Uterus (tissue), 4 donors: ENCODE data around the gene SPRR2E. TPM values are rescaled to one million over a fixed set of nuclear protein-coding genes. Genes with fewer than 3 reads are reported as not detected.

Experiments used
- DNase-seq, 2 donors: peaks; one replicate each; pipeline ENCODE4 v3.0.0-alpha.2; 2019 to 2020
- H3K27ac ChIP-seq, 2 donors: fragments of 200-600 bp; sonication (generic); 1 replicate in 1 of 2; 2 replicates in 1 of 2; pipeline ENCODE4 v1.5.1; 2016 to 2018
- H3K27me3 ChIP-seq, 2 donors: fragments of 200-600 bp; sonication (generic); one replicate each; pipeline ENCODE4 v1.5.1; 2018 to 2019; ENCODE audit warnings: control low read depth in 1 of 2
- H3K36me3 ChIP-seq, 2 donors: fragments of 200-600 bp; sonication (generic); one replicate each; pipeline ENCODE4 v1.5.1; 2019; ENCODE audit warnings: control low read depth in 1 of 2
- H3K4me1 ChIP-seq, 2 donors: fragments of 200-600 bp; sonication (generic); one replicate each; pipeline ENCODE4 v1.5.1; 2018 to 2019; ENCODE audit warnings: control low read depth in 1 of 2
- H3K4me3 ChIP-seq, 2 donors: fragments of 200-600 bp; sonication (generic); 1 replicate in 1 of 2; 2 replicates in 1 of 2; pipeline ENCODE4 v1.5.1; 2018 to 2019; ENCODE audit warnings: mild to moderate bottlenecking in 1 of 2
- H3K9me3 ChIP-seq, 2 donors: fragments of 200-600 bp; sonication (generic); one replicate each; pipeline ENCODE4 v1.5.1; 2019; ENCODE audit warnings: control low read depth in 1 of 2
- CTCF ChIP-seq, 4 experiments: fragments of 200-600 bp in 2 of 4; fragments of 450-650 bp in 2 of 4; sonication (generic) in 2 of 4; IDR thresholded peaks; one replicate each; pipeline ENCODE4 v1.5.1; 2016 to 2019; ENCODE audit warnings: antibody characterized with exemption in 4 of 4, mild to moderate bottlenecking in 2 of 4, moderate library complexity in 1 of 4
- POLR2A ChIP-seq, 2 donors: fragments of 450-650 bp; IDR thresholded peaks; one replicate each; pipeline ENCODE4 v1.6.1; 2016; ENCODE audit warnings: antibody characterized with exemption in 2 of 2, mild to moderate bottlenecking in 1 of 2, moderate library complexity in 1 of 2
- intact Hi-C: fragments of 100-400 bp; cut with DNase I; formaldehyde crosslinking; loops from one replicate; pipeline ENCODE4 v1.15.1; 2023; ENCODE audit warnings: low total_unique reads
- total RNA-seq, 4 donors: library from RNA; depleted of rRNA in 3 of 4; stranded (reverse); fragments of >200 nt in 3 of 4; gene quantifications; one replicate each; pipeline versions ENCODE4 v1.1.0 to v1.2.4, GENCODE V29; 2014 to 2023
- donor health status: DM: yes; HTN: yes; CAD: no.

SPRR2E gene
- total RNA-seq, 4 donors from 2014 or later = not detected

DNA sequence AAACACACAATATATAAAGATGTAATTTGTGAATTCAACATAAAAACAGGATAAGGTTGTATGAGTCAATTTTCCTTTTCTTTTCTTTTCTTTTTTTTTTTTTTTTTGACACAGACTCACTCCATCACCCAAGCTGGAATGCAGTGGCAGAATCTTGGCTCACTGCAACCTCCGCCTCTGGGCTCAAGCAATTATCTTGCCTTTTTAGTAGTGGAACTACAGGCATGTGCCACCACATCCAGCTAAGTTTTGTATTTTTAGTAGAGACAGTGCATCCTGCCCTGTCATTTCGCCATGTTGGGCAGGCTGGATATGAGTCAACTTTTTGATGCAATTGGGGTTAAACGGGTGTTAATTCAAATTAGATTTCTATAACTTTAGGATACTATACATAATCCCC lies 12.6 kb downstream of the SPRR2E start:
- H3K27ac ChIP-seq = no peak overlapping the region

GRCh38 chr1:153072806-153073726 lies 21.3 kb downstream of the SPRR2E start:
- DNase-seq = no peak
- no peak overlapping the region for H3K27ac ChIP-seq
- intact Hi-C loops = no loop called here
- TF ChIP-seq CTCF (IDR thresholded peaks at IDR 0.05) = no peak
- TF ChIP-seq POLR2A (IDR thresholded peaks at IDR 0.05) = no peak
- H3K4me1 ChIP-seq = no peaks in the 10 kb centered on the region
- no peak overlapping the region for H3K4me3 ChIP-seq
- no peaks in the 10 kb centered on the region for H3K9me3 ChIP-seq
- H3K27me3 ChIP-seq = no peaks in the 10 kb centered on the region
- H3K36me3 ChIP-seq = no peaks in the 10 kb centered on the region

More for the DNA sequence above, 12.6 kb downstream of the SPRR2E start:
- intact Hi-C loops = no loop called here
- no peak overlapping the region for H3K4me3 ChIP-seq
- H3K4me1 ChIP-seq = no peaks in the 10 kb centered on the region
- no peaks in the 10 kb centered on the region for H3K27me3 ChIP-seq
- TF ChIP-seq POLR2A (IDR thresholded peaks at IDR 0.05) = no peak
- TF ChIP-seq CTCF (IDR thresholded peaks at IDR 0.05) = no peak
- no peaks in the 10 kb centered on the region for H3K9me3 ChIP-seq
- DNase-seq = no peak
- H3K36me3 ChIP-seq = no peaks in the 10 kb centered on the region

DNA sequence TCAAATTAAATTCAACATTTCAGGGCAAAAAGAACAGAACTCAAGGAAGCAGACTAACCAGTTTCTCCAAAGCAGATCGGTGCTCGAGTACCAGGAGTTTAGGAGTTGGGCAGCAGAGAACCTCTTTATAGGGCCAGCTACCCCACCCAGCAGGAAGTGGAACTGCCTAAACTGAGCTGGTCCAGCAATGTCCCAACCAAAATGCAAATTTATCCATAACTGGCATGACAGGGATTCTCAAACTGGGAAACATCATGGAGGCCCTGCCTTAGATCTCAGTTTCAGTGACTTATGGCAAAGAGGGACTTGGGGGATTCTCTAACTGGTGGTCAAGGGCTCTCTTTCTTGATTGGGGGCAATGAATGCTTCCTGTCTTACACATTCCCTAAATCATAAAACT lies 22.8 kb downstream of the SPRR2E start, which contains the start of gene SPRR2B:
TSS of gene SPRR2B (minus strand) at position 101 of the 400 bp plus-strand sequence. CDS start 772 bp downstream, outside the sequence.
- H3K4me3 ChIP-seq = no peak within 1 kb of the TSS
- H3K27ac ChIP-seq = no peak within 1 kb of the TSS
- no peaks in the 10 kb centered on the region for H3K9me3 ChIP-seq
- no peaks in the 10 kb centered on the region for H3K4me1 ChIP-seq
- no peaks in the 10 kb centered on the region for H3K27me3 ChIP-seq
- H3K36me3 ChIP-seq = no peaks in the 10 kb centered on the region
- TF ChIP-seq CTCF (IDR thresholded peaks at IDR 0.05) = no peak
- no peak for TF ChIP-seq POLR2A (IDR thresholded peaks at IDR 0.05)
- no peak for DNase-seq
- intact Hi-C loops = no loop called here

- no peak for TF ChIP-seq CTCF (IDR thresholded peaks at IDR 0.05)
- no peak for TF ChIP-seq POLR2A (IDR thresholded peaks at IDR 0.05)
- intact Hi-C loops = no loop called here
- Histone ChIP-seq H3K27me3 (no peaks in the 10 kb centered on the region), H3K4me1 (no peaks in the 10 kb centered on the region), H3K9me3 (no peaks in the 10 kb centered on the region), H3K36me3 (no peaks in the 10 kb centered on the region), H3K27ac (no peak overlapping the region), H3K4me3 (no peak overlapping the region)
- DNase-seq = no peak
Observed at GRCh38 chr1:153070243-153070642, 24.1 kb downstream of the SPRR2E start.
